ENCODE results near the gene METTL1. TPM values are rescaled to one million over a fixed set of nuclear protein-coding genes. Genes with fewer than 3 reads are reported as not detected.
A peak's percentile ranks its signal among the peaks of the same experiment; 100 is the strongest.

Gene METTL1
- total and polyA plus RNA-seq, 9 of the 15 experiments (the other 6 are each of a cell fraction or from before 2014, with no cell fraction given) = 12.6 to 65.9 (median 39.2) TPM

- H3K4me2 ChIP-seq (ENCODE audit: insufficient read depth, low read length) = no peak overlapping the region
- TF ChIP-seq ZNF133 (CRISPR knock-in tag; IDR thresholded peaks at IDR 0.05) (no peak), ZNF57 (CRISPR knock-in tag; IDR thresholded peaks at IDR 0.05) (no peak), TFE3 (CRISPR knock-in tag; IDR thresholded peaks at IDR 0.05) (no peak), OTX1 (CRISPR knock-in tag; IDR thresholded peaks at IDR 0.05) (no peak), CBX3 (IDR thresholded peaks at IDR 0.05; ENCODE audit: borderline replicate concordance in 1 of 2, low read length in 2 of 2) (no peak), SETDB1 (IDR thresholded peaks at IDR 0.05; ENCODE audit: low read length) (no peak), PTTG1 (tag; IDR thresholded peaks at IDR 0.05; ENCODE audit: low read depth) (no peak), POLR3A (IDR thresholded peaks at IDR 0.05; ENCODE audit: borderline replicate concordance, extremely low read depth, insufficient read depth, insufficient read length) (no peak)
- in situ Hi-C loops (cut with MboI) = no loop called here
- peaks cover 24% of the 10 kb centered on the region; the same call in 2 of the 3 replicates for H3K36me3 ChIP-seq (ENCODE audit: control insufficient read depth, insufficient read depth, low read length)
- no peaks in the 10 kb centered on the region; the same call in 1 of the 2 replicates for H3K9me3 ChIP-seq (replicated peaks; ENCODE audit: control insufficient read depth, insufficient read depth, low read depth, low read length)
- no TSS peak for BruUV-seq (replicated peaks)
- no peak for DNase-seq (ENCODE audit: extremely low read depth in 1 of 4, low spot score in 3 of 4)
- 30% methylated on average over 2 of the region's 2 CpGs for WGBS (ENCODE audit: insufficient coverage, low coverage, missing lambda C conversion rate)
- H3K4me1 ChIP-seq (replicated peaks in 1 of 2; ENCODE audit: control insufficient read depth in 2 of 2, insufficient read depth in 2 of 2, low read length in 2 of 2) = peaks cover 0 to 20% of the 10 kb centered on the region in 2 experiments; a peak in 2 of 5 replicates
- no peak for ATAC-seq
- ChIA-PET POLR2A (interaction anchor here (1.0 to 1.9 kb wide), 3 partner anchors 10 to 30 kb away, joined by 3 to 5 read pairs (median 4); partner anchors contain the start of gene OS9), CTCF (ENCODE audit: low intra/inter-chr PET ratio) (no interaction called here)
- H3K27ac ChIP-seq (ENCODE audit: extremely low read depth, low read depth, low read length) = no peak overlapping the region
- H3K79me2 ChIP-seq (ENCODE audit: control insufficient read depth, insufficient read depth, low read length) = no peaks in the 10 kb centered on the region
- peak overlapping the region in 1 of 2 experiments; percentile 75; a peak in 1 of 4 replicates for H3K9ac ChIP-seq (ENCODE audit: insufficient read depth in 1 of 2, low read depth in 2 of 2, low read length in 2 of 2)
- H3K27me3 ChIP-seq (ENCODE audit: control insufficient read depth in 2 of 2, insufficient read depth in 2 of 2, low read length in 2 of 2) = peaks cover 0 to 4% of the 10 kb centered on the region in 2 experiments; a peak in 1 of 5 replicates
- no peaks in the 10 kb centered on the region for H3K9me1 ChIP-seq (ENCODE audit: control insufficient read depth, insufficient read depth, low read length)
- intact Hi-C loops (cut with micrococcal nuclease) = no loop called here
- H2AFZ ChIP-seq (ENCODE audit: low read depth, low read length) = no peak overlapping the region
- H3K4me3 ChIP-seq = no peak overlapping the region
- FAIRE-seq = no peak
- H4K20me1 ChIP-seq (replicated peaks; ENCODE audit: control insufficient read depth, insufficient read depth, low read length) = no peaks in the 10 kb centered on the region
These were observed 48.3 kb downstream of the METTL1 start for GRCh38 chr12:57723630-57723962.

Data from K562 (cell line).